Coronary artery (tissue), 2 donors: ENCODE measurements around the gene HRK.

Experiments used
- DNase-seq: peaks from one replicate; pipeline ENCODE4 v3.0.0-alpha.2; 2017; ENCODE audit warnings: low spot score
- H3K27ac ChIP-seq, 2 donors: fragments of 200-600 bp; sonication (generic); one replicate each; pipeline ENCODE4 v1.5.1; 2016 to 2019
- H3K4me3 ChIP-seq: fragments of 200-600 bp; sonication (generic); 2 replicates; pipeline ENCODE4 v1.5.1; 2016; ENCODE audit warnings: mild to moderate bottlenecking, moderate library complexity
- CTCF ChIP-seq: fragments of 200-600 bp; sonication (generic); IDR thresholded peaks from one replicate; pipeline ENCODE4 v1.5.1; 2019; ENCODE audit warnings: antibody characterized with exemption

HRK gene

GRCh38 chr12:116855744-116856470, 25.3 kb downstream of the HRK start:
- no peak for TF ChIP-seq CTCF
- no peak overlapping the region for H3K4me3 ChIP-seq
- no peak for DNase-seq
- H3K27ac ChIP-seq: no peak overlapping the region

GRCh38 chr12:116853507-116853906, 27.7 kb downstream of the HRK start:
- no peak overlapping the region for H3K27ac ChIP-seq
- no peak for TF ChIP-seq CTCF
- no peak overlapping the region for H3K4me3 ChIP-seq
- no peak for DNase-seq

- DNase-seq: no peak
- Histone ChIP-seq H3K4me3 (no peak overlapping the region), H3K27ac (no peak overlapping the region)
- no peak for TF ChIP-seq CTCF
Observed at GRCh38 chr12:116852303-116852702, 28.9 kb downstream of the HRK start.

GRCh38 chr12:116849216-116849615, 32.0 kb downstream of the HRK start:
- no peak for DNase-seq
- TF ChIP-seq CTCF: no peak
- no peak overlapping the region for H3K27ac ChIP-seq

GRCh38 chr12:116843085-116843484, 38.2 kb downstream of the HRK start:
- no peak overlapping the region for H3K27ac ChIP-seq
- TF ChIP-seq CTCF: no peak
- H3K4me3 ChIP-seq: no peak overlapping the region
- DNase-seq: no peak

More at GRCh38 chr12:116849216-116849615, 32.0 kb downstream of the HRK start:
- no peak overlapping the region for H3K4me3 ChIP-seq

- no peak for DNase-seq
- H3K4me3 ChIP-seq: no peak overlapping the region
Observed at GRCh38 chr12:116839287-116839830, 41.9 kb downstream of the HRK start.

More at GRCh38 chr12:116839287-116839830, 41.9 kb downstream of the HRK start:
- H3K27ac ChIP-seq: no peak overlapping the region
- no peak for TF ChIP-seq CTCF
